Measurements from ENCODE around the gene GAD1. TPM values are rescaled to one million over a fixed set of nuclear protein-coding genes. Genes with fewer than 3 reads are reported as not detected.

Gene GAD1
- total RNA-seq, 2 experiments from 2014 or later = not detected

DNA sequence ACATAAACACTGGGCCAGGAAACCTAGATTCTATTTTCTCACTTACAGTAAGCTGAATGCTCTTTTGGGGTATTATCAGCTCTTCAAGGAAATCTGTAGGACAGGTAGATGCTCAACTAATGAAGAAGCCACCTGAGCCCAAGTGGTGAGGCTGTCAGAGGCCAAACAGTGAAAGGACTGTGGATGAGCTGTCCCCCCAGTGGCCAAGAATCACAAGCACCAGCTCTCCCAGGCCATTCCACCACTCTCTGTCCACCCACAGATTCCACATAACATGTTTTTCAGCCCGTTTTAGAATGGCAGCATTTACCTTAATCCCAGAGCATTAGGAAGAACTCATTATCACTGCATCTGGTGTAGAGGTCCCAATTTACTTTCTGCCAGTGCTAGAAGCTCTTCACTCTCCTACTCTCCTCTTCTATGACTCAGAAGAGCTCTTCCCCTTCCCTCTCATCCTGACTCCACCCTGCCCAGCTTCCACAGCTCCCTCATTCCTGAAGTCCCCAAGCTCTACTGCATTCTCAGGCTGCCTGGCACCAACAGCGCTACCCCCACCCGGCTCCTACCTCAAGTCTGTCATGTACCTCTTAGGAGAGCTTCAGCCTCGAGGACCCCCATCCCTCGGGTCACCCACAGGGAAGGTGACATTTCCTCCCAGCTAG is 68.6 kb downstream of the GAD1 start:
- Histone ChIP-seq H3K36me3 (ENCODE audit: insufficient read depth, low read length) (no peaks in the 10 kb centered on the region), H3K4me1 (ENCODE audit: insufficient read depth, low read length, poor library complexity, severe bottlenecking) (no peaks in the 10 kb centered on the region), H2AFZ (ENCODE audit: low read length) (no peak overlapping the region), H3K4me3 (ENCODE audit: low read depth, low read length, poor library complexity, severe bottlenecking) (no peak overlapping the region), H3K27ac (ENCODE audit: low read depth, low read length, poor library complexity, severe bottlenecking) (no peak overlapping the region), H4K20me1 (ENCODE audit: insufficient read depth, low read length) (no peaks in the 10 kb centered on the region), H3K9me3 (ENCODE audit: low read length) (no peaks in the 10 kb centered on the region), H3K4me2 (ENCODE audit: low read length) (no peak overlapping the region), H3K9me2 (ENCODE audit: insufficient read depth, low read length) (no peaks in the 10 kb centered on the region), H3K79me2 (ENCODE audit: insufficient read depth, low read depth, low read length) (no peaks in the 10 kb centered on the region)
- BruUV-seq (replicated peaks) = no TSS peak
- TF ChIP-seq, protein P1, sequence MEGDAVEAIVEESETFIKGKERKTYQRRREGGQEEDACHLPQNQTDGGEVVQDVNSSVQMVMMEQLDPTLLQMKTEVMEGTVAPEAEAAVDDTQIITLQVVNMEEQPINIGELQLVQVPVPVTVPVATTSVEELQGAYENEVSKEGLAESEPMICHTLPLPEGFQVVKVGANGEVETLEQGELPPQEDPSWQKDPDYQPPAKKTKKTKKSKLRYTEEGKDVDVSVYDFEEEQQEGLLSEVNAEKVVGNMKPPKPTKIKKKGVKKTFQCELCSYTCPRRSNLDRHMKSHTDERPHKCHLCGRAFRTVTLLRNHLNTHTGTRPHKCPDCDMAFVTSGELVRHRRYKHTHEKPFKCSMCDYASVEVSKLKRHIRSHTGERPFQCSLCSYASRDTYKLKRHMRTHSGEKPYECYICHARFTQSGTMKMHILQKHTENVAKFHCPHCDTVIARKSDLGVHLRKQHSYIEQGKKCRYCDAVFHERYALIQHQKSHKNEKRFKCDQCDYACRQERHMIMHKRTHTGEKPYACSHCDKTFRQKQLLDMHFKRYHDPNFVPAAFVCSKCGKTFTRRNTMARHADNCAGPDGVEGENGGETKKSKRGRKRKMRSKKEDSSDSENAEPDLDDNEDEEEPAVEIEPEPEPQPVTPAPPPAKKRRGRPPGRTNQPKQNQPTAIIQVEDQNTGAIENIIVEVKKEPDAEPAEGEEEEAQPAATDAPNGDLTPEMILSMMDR (conservative IDR thresholded peaks at IDR 0.05; ENCODE audit: low read length) = no peak
- no peak for TF ChIP-seq EZH2phosphoT487 (IDR thresholded peaks at IDR 0.05; ENCODE audit: borderline replicate concordance, low read depth, low read length)
- ChIA-PET POLR2A (interaction anchor here (1.1 to 1.4 kb wide), 2 partner anchors 10 to 12 kb away, joined by 3 to 5 read pairs; no protein-coding TSS in a partner anchor), CTCF (ENCODE audit: unreplicated experiment) (interaction anchor here (0.7 kb wide), 1 partner anchor 1682 kb away, joined by 3 read pairs; no protein-coding TSS in a partner anchor)
- intact Hi-C loops (cut with micrococcal nuclease; ENCODE audit: unreplicated experiment) = no loop called here
- no peak for DNase-seq (ENCODE audit: low spot score)

DNA sequence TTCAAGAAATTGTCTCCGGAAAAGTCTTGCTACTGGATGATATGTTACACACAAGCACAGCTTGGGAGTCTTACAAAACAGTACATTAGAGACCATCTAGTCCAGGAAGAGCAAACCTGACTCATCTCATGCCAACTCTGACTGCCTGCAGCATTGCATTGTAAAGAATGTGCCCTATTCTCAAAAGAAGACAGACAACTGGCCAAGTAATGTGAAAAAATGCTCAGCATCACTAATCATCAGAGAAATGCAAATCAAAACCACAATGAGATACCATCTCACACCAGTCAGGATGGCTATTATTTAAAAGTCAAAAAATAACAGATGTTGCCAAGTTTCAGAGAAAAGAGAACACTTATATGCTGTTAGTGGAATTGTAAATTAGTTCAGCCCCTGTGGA is 69.7 kb downstream of the GAD1 start:
- CTCF ChIA-PET (ENCODE audit: unreplicated experiment) = no interaction called here
- no TSS peak for BruUV-seq (replicated peaks)
- no peaks in the 10 kb centered on the region for H3K4me1 ChIP-seq (ENCODE audit: insufficient read depth, low read length, poor library complexity, severe bottlenecking)
- no peak overlapping the region for H3K4me2 ChIP-seq (ENCODE audit: low read length)
- POLR2A ChIA-PET = interaction anchor here (1.4 kb wide), 1 partner anchor 11 kb away, joined by 5 read pairs; no protein-coding TSS in a partner anchor
- no peaks in the 10 kb centered on the region for H3K36me3 ChIP-seq (ENCODE audit: insufficient read depth, low read length)
- no peak overlapping the region for H2AFZ ChIP-seq (ENCODE audit: low read length)
- no peak for DNase-seq (ENCODE audit: low spot score)
- no peaks in the 10 kb centered on the region for H3K79me2 ChIP-seq (ENCODE audit: insufficient read depth, low read depth, low read length)
- intact Hi-C loops (cut with micrococcal nuclease; ENCODE audit: unreplicated experiment) = no loop called here
- H4K20me1 ChIP-seq (ENCODE audit: insufficient read depth, low read length) = no peaks in the 10 kb centered on the region
- TF ChIP-seq, protein P1 (conservative IDR thresholded peaks at IDR 0.05; ENCODE audit: low read length) = no peak
- no peak for TF ChIP-seq EZH2phosphoT487 (IDR thresholded peaks at IDR 0.05; ENCODE audit: borderline replicate concordance, low read depth, low read length)
- no peaks in the 10 kb centered on the region for H3K9me2 ChIP-seq (ENCODE audit: insufficient read depth, low read length)
- H3K9me3 ChIP-seq (ENCODE audit: low read length) = no peaks in the 10 kb centered on the region
- no peak overlapping the region for H3K4me3 ChIP-seq (ENCODE audit: low read depth, low read length, poor library complexity, severe bottlenecking)
- H3K27ac ChIP-seq (ENCODE audit: low read depth, low read length, poor library complexity, severe bottlenecking) = no peak overlapping the region

DNA sequence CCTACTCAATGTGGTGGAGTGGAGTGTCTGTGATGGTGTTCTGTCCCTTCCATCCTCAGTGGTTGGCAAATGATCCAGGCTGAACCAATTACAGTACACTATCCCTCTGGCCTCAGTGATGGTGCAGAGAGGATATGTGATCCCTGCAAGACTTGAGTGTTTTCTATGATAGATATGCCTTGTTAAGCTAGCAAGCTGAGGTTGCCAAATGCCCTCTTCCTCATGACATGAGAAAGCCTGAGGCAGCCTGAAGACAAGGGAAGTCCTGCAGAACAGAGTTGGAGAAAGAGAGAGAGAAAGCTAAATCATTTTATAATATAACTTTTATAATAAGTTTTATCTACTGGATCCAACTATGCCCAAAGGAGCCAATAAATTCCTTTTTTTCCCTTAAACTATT is 70.8 kb downstream of the GAD1 start:
- Histone ChIP-seq H3K79me2 (ENCODE audit: insufficient read depth, low read depth, low read length) (no peaks in the 10 kb centered on the region), H3K4me3 (ENCODE audit: low read depth, low read length, poor library complexity, severe bottlenecking) (no peak overlapping the region), H3K4me1 (ENCODE audit: insufficient read depth, low read length, poor library complexity, severe bottlenecking) (no peaks in the 10 kb centered on the region), H3K27ac (ENCODE audit: low read depth, low read length, poor library complexity, severe bottlenecking) (no peak overlapping the region), H4K20me1 (ENCODE audit: insufficient read depth, low read length) (no peaks in the 10 kb centered on the region), H2AFZ (ENCODE audit: low read length) (no peak overlapping the region), H3K9me3 (ENCODE audit: low read length) (no peaks in the 10 kb centered on the region), H3K36me3 (ENCODE audit: insufficient read depth, low read length) (no peaks in the 10 kb centered on the region), H3K9me2 (ENCODE audit: insufficient read depth, low read length) (no peaks in the 10 kb centered on the region), H3K4me2 (ENCODE audit: low read length) (no peak overlapping the region)
- CTCF ChIA-PET (ENCODE audit: unreplicated experiment) = no interaction called here
- DNase-seq (ENCODE audit: low spot score) = no peak
- no peak for TF ChIP-seq EZH2phosphoT487 (IDR thresholded peaks at IDR 0.05; ENCODE audit: borderline replicate concordance, low read depth, low read length)
- TF ChIP-seq, protein P1 (conservative IDR thresholded peaks at IDR 0.05; ENCODE audit: low read length) = no peak
- POLR2A ChIA-PET = no interaction called here
- BruUV-seq (replicated peaks) = no TSS peak
- intact Hi-C loops (cut with micrococcal nuclease; ENCODE audit: unreplicated experiment) = no loop called here

Data from OCI-LY7 (cell line).